SU-DHL-6 (cell line): ENCODE measurements around the gene PBXIP1.

Experiments used
- EZH2phosphoT487 ChIP-seq: fragments of 200-600 bp; sonication (generic), shearing (Covaris generic); conservative IDR thresholded peaks from 2 replicates; pipeline ENCODE4 v1.6.1; 2018; ENCODE audit warnings: mild to moderate bottlenecking, antibody characterized with exemption, low read length, moderate library complexity, mixed read lengths
- TF ChIP-seq, protein P1 (sequence below): fragments of 200-600 bp; sonication (generic); IDR thresholded peaks from one replicate; pipeline ENCODE4 v1.5.1; 2017; ENCODE audit warnings: antibody characterized with exemption, mild to moderate bottlenecking, low read length, moderate library complexity; ENCODE audit not compliant: insufficient read depth, poor library complexity, severe bottlenecking

DNA sequence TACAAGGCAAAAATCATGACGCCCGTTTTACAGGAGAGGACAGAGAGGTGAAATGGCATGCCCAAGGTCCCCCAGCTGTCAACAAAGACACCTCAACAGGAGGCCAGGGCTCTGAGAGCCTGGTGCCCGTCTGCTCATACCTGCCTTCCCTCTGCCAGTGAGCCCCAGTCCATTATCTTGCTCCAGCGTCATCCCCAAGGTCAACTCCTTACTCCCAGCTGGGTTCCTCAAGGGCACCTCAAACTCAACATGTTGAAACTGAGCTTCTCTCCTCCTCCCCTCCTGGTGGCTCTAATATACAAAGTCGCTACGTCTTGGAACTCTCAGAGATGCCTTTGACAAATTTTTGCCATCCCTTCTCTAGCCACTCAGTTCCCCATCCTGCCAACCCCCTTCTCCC lies 3.2 kb downstream of the PBXIP1 start:
- TF ChIP-seq, protein P1, sequence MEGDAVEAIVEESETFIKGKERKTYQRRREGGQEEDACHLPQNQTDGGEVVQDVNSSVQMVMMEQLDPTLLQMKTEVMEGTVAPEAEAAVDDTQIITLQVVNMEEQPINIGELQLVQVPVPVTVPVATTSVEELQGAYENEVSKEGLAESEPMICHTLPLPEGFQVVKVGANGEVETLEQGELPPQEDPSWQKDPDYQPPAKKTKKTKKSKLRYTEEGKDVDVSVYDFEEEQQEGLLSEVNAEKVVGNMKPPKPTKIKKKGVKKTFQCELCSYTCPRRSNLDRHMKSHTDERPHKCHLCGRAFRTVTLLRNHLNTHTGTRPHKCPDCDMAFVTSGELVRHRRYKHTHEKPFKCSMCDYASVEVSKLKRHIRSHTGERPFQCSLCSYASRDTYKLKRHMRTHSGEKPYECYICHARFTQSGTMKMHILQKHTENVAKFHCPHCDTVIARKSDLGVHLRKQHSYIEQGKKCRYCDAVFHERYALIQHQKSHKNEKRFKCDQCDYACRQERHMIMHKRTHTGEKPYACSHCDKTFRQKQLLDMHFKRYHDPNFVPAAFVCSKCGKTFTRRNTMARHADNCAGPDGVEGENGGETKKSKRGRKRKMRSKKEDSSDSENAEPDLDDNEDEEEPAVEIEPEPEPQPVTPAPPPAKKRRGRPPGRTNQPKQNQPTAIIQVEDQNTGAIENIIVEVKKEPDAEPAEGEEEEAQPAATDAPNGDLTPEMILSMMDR, result no peak
- no peak for TF ChIP-seq EZH2phosphoT487
